Mesendoderm (in vitro differentiated cells): ENCODE data around the gene TWF2.

Experiments
- DNase-seq: peaks from one replicate; pipeline ENCODE4 v3.0.0; 2013
- H2AK5ac ChIP-seq: 2 replicates; pipeline ENCODE4 v1.6.1; 2013; ENCODE audit warnings: low read length, inconsistent platforms
- H2BK120ac ChIP-seq: 2 replicates; pipeline ENCODE4 v1.6.1; 2013; ENCODE audit warnings: low read depth, mild to moderate bottlenecking, low read length, moderate library complexity, mixed read lengths
- H2BK15ac ChIP-seq: replicated peaks from 2 replicates; pipeline ENCODE4 v1.6.1; 2013; ENCODE audit warnings: low read depth, mild to moderate bottlenecking, moderate library complexity
- H2BK5ac ChIP-seq: 2 replicates; pipeline ENCODE4 v1.6.1; 2013; ENCODE audit warnings: low read length, inconsistent platforms
- H3K18ac ChIP-seq: 2 replicates; pipeline ENCODE4 v1.6.1; 2013; ENCODE audit warnings: mild to moderate bottlenecking, low read length, mixed read lengths
- H3K23ac ChIP-seq: one replicate; pipeline ENCODE4 v1.6.1; 2013; ENCODE audit warnings: low read length
- H3K27ac ChIP-seq: 2 replicates; pipeline ENCODE4 v1.5.1; 2013; ENCODE audit warnings: low read depth, mild to moderate bottlenecking, inconsistent platforms, low read length, moderate library complexity
- H3K27me3 ChIP-seq: 2 replicates; pipeline ENCODE4 v1.6.1; 2013; ENCODE audit warnings: low read length, control low read depth, mild to moderate bottlenecking, inconsistent platforms; ENCODE audit not compliant: insufficient read depth, poor library complexity
- H3K36me3 ChIP-seq: 2 replicates; pipeline ENCODE4 v1.6.1; 2013; ENCODE audit warnings: low read length, inconsistent platforms; ENCODE audit not compliant: control insufficient read depth, insufficient read depth
- H3K4ac ChIP-seq: one replicate; pipeline ENCODE4 v1.6.1; 2013; ENCODE audit warnings: low read depth, mild to moderate bottlenecking, low read length, moderate library complexity
- H3K4me1 ChIP-seq: 2 replicates; pipeline ENCODE4 v1.6.1; 2013; ENCODE audit warnings: low read depth, low read length, inconsistent platforms; ENCODE audit not compliant: control insufficient read depth
- H3K4me2 ChIP-seq: 2 replicates; pipeline ENCODE4 v1.6.1; 2013; ENCODE audit warnings: low read length
- H3K4me3 ChIP-seq: 2 replicates; pipeline ENCODE4 v1.5.1; 2013; ENCODE audit warnings: mild to moderate bottlenecking, low read length
- H3K56ac ChIP-seq: one replicate; pipeline ENCODE4 v1.6.1; 2013; ENCODE audit warnings: low read length
- H3K79me1 ChIP-seq: 2 replicates; pipeline ENCODE4 v1.6.1; 2013; ENCODE audit warnings: low read length, inconsistent platforms
- H3K79me2 ChIP-seq: 2 replicates; pipeline ENCODE4 v1.6.1; 2013; ENCODE audit warnings: mild to moderate bottlenecking, low read length; ENCODE audit not compliant: control insufficient read depth, insufficient read depth
- H3K9ac ChIP-seq: 2 replicates; pipeline ENCODE4 v1.6.1; 2013; ENCODE audit warnings: low read length, inconsistent platforms
- H4K5ac ChIP-seq: one replicate; pipeline ENCODE4 v1.6.1; 2013; ENCODE audit warnings: low read length
- H4K8ac ChIP-seq: one replicate; pipeline ENCODE4 v1.6.1; 2013; ENCODE audit warnings: low read depth, mild to moderate bottlenecking, control low read depth, low read length, moderate library complexity
- WGBS: extraction: QIAGEN DNeasy Blood & Tissue Kit; methylation state at CpG from one replicate; pipeline ENCODE4 v1.1.7; 2013; ENCODE audit warnings: low lambda C conversion rate, missing lambda C conversion rate; ENCODE audit not compliant: insufficient coverage; ENCODE audit errors: extremely low coverage; 5-methylcytosine and 5-hydroxymethylcytosine counted together

TWF2 gene

DNA sequence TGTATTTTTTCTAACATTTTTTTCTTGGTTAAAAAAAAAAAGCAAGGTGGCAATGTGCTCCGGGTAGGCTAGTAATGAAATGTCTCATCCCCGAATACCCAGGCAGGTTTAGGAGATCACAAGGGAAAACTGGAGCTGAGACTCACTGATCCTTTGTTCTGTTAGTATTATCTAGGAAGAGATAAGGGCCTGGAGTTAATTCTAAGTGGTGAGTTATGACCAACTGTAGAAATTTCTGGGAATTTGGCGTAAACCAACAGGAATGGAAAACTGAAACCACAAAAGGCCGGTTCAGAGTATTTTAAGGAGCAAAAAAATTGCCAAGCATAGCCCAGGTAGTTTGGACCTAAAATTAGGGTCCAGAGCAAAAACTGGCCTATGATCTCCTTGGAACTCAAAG lies 19.0 kb upstream of the TWF2 start:
- no peak overlapping the region for H3K9ac ChIP-seq
- peaks cover 23% of the 10 kb centered on the region for H3K36me3 ChIP-seq
- DNase-seq, result no peak
- H3K56ac ChIP-seq, result no peak overlapping the region
- H2BK5ac ChIP-seq, result no peak overlapping the region
- H3K4me1 ChIP-seq, result no peaks in the 10 kb centered on the region
- no peak overlapping the region for H3K4me2 ChIP-seq
- H3K23ac ChIP-seq, result no peak overlapping the region
- no peak overlapping the region for H3K27ac ChIP-seq
- H3K4ac ChIP-seq, result no peak overlapping the region
- no peak overlapping the region for H2BK120ac ChIP-seq
- WGBS, result no CpG with 5 or more reads among the region's 4 CpGs
- no peak overlapping the region for H4K8ac ChIP-seq
- H4K5ac ChIP-seq, result no peak overlapping the region
- no peak overlapping the region for H3K4me3 ChIP-seq
- no peak overlapping the region for H3K18ac ChIP-seq
- peaks cover 2% of the 10 kb centered on the region for H3K79me1 ChIP-seq
- H3K27me3 ChIP-seq, result no peaks in the 10 kb centered on the region
- no peak overlapping the region for H2AK5ac ChIP-seq
- H3K79me2 ChIP-seq, result no peaks in the 10 kb centered on the region
- no peak overlapping the region for H2BK15ac ChIP-seq

DNA sequence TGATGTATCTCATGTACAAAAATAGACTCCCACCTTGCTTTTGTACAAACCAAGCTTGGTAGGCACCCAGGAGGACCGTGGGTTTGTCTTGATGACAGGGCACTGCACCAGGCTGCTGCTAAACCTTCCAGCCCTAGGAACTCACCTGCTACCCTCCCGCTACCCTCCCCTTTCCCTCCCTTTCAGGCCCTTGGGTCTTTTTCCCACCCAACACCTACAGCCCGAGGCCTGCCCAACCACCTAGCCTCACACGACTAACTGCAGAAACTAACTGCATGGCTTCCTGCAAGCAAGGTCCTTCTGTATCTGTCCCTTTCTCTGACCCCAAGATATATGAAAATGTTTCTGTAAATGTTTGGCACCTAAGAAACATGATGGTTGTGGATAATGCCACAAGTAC lies 17.7 kb upstream of the TWF2 start:
- H2BK120ac ChIP-seq, result no peak overlapping the region
- H3K79me2 ChIP-seq, result no peaks in the 10 kb centered on the region
- H3K4ac ChIP-seq, result no peak overlapping the region
- H3K36me3 ChIP-seq, result peaks cover 23% of the 10 kb centered on the region
- no peak overlapping the region for H3K27ac ChIP-seq
- H3K18ac ChIP-seq, result no peak overlapping the region
- H2BK15ac ChIP-seq, result no peak overlapping the region
- H4K5ac ChIP-seq, result no peak overlapping the region
- no peak overlapping the region for H2BK5ac ChIP-seq
- no peak for DNase-seq
- no peaks in the 10 kb centered on the region for H3K4me1 ChIP-seq
- no peak overlapping the region for H4K8ac ChIP-seq
- H3K56ac ChIP-seq, result no peak overlapping the region
- no peak overlapping the region for H3K9ac ChIP-seq
- no peaks in the 10 kb centered on the region for H3K27me3 ChIP-seq
- WGBS, result no CpG with 5 or more reads among the region's 4 CpGs
- no peak overlapping the region for H3K23ac ChIP-seq
- no peak overlapping the region for H3K4me3 ChIP-seq
- H3K4me2 ChIP-seq, result no peak overlapping the region
- no peaks in the 10 kb centered on the region for H3K79me1 ChIP-seq
- H2AK5ac ChIP-seq, result no peak overlapping the region

DNA sequence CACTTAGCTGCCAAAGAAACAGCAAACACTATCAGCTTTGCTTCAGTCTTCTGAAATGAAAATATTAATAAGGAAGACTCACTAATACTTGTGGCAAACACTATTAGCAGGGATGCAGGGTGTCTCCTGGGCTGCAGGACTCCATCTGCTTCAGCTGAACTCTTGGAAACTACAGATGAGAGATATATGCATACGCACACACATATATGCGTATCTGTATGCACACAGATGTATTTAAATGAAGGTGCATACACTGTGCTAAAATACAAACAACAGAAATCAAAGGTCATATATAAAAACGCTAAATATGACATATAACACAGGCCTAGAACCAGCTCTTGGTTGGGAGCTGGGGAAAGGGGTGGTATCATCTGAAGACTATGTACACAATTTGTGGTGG lies 17.2 kb upstream of the TWF2 start:
- no peak overlapping the region for H3K56ac ChIP-seq
- no CpG with 5 or more reads among the region's 3 CpGs for WGBS
- no peak overlapping the region for H3K23ac ChIP-seq
- H3K27ac ChIP-seq, result no peak overlapping the region
- H4K5ac ChIP-seq, result no peak overlapping the region
- H3K18ac ChIP-seq, result no peak overlapping the region
- H2BK15ac ChIP-seq, result no peak overlapping the region
- DNase-seq, result no peak
- no peak overlapping the region for H3K4me3 ChIP-seq
- H3K9ac ChIP-seq, result no peak overlapping the region
- no peaks in the 10 kb centered on the region for H3K79me1 ChIP-seq
- H2AK5ac ChIP-seq, result no peak overlapping the region
- H3K4ac ChIP-seq, result no peak overlapping the region
- no peaks in the 10 kb centered on the region for H3K79me2 ChIP-seq
- no peak overlapping the region for H3K4me2 ChIP-seq
- H4K8ac ChIP-seq, result no peak overlapping the region
- H2BK120ac ChIP-seq, result no peak overlapping the region
- H3K36me3 ChIP-seq, result peaks cover 23% of the 10 kb centered on the region
- no peak overlapping the region for H2BK5ac ChIP-seq
- H3K27me3 ChIP-seq, result no peaks in the 10 kb centered on the region
- no peaks in the 10 kb centered on the region for H3K4me1 ChIP-seq

DNA sequence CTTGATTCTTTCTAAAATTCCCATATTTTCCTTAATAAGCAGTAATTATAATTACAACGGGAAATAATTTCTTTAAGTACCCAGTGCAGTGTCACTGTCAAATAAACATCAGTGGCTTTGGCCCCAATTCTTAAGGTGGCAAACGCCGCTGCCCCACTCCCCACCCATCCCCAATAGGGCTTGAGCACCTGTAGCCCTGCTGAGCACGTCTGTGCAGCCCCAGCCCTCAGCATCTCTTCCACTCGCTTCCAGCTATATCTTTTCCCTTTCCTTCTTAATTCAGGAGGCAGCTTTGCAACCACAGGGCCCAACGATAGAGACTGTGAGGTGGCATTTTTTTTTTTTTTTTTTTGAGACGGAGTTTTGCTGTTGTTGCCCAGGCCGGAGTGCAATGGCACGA lies 15.7 kb upstream of the TWF2 start:
- Histone ChIP-seq H3K27me3 (no peaks in the 10 kb centered on the region), H3K4me2 (no peak overlapping the region), H3K79me1 (no peaks in the 10 kb centered on the region), H2BK5ac (no peak overlapping the region), H2AK5ac (no peak overlapping the region), H4K8ac (no peak overlapping the region), H3K27ac (no peak overlapping the region), H3K9ac (no peak overlapping the region), H3K4me3 (no peak overlapping the region), H3K23ac (no peak overlapping the region), H3K4me1 (no peaks in the 10 kb centered on the region), H4K5ac (no peak overlapping the region), H3K79me2 (no peaks in the 10 kb centered on the region), H2BK120ac (no peak overlapping the region), H3K36me3 (peaks cover 22% of the 10 kb centered on the region), H3K4ac (no peak overlapping the region), H2BK15ac (no peak overlapping the region), H3K56ac (no peak overlapping the region), H3K18ac (no peak overlapping the region)
- WGBS, result no CpG with 5 or more reads among the region's 9 CpGs
- no peak for DNase-seq

DNA sequence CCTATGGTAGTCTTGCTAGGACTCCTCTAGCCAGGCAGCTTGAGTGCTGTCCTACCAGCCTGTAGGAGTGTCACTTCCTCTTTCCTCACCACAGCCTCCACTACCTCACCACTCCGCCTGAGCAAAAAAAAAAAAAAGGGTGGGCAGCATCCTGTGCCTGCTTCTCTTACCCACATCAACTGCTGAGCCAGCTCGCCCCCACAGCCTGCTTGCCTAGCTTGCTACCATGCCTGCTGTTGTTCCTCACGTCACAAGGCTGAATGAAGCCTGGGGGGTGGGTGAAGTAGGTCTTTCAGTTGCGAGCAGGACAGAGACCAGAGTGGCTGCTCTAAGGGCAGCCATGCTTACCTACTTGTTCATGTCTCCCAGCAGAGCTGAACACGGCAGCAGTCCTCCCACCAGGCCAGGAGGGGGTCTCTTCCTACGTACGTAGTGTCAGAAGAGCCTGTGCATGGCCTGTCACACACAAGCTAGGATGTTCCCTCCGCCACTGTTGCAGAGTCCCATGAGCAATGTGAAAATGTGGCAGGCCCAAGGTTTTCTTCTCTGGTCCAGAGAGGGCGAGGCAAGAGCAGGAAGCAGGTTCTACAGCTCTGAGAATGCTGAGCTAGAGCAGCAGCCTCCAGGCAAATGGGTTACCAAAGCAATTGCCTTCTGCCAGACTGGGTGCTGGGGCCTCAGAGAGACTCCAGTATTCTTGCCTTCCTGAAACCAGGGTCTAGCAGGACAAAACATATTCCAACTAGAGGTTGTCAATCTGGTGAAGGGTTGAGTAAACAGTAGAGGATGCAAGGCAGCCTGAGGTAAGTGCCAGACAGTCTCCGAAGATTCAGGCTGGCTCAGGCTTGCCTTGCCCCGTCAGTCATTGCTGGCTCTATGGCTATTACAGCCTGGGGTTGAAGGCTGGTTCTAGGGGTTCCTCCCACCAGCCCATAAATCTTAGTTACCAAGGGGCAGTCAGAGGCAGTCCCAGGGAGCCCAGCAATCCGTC lies 14.7 kb upstream of the TWF2 start:
- WGBS, result no CpG with 5 or more reads among the region's 12 CpGs
- Histone ChIP-seq H3K4me1 (no peaks in the 10 kb centered on the region), H3K4me3 (no peak overlapping the region), H3K4me2 (no peak overlapping the region), H3K56ac (no peak overlapping the region), H3K79me1 (no peaks in the 10 kb centered on the region), H3K79me2 (no peaks in the 10 kb centered on the region), H3K4ac (no peak overlapping the region), H2BK15ac (no peak overlapping the region), H2AK5ac (no peak overlapping the region), H4K8ac (no peak overlapping the region), H2BK5ac (no peak overlapping the region), H3K18ac (no peak overlapping the region), H4K5ac (no peak overlapping the region), H3K23ac (no peak overlapping the region), H3K36me3 (peaks cover 15% of the 10 kb centered on the region), H2BK120ac (no peak overlapping the region), H3K27me3 (no peaks in the 10 kb centered on the region), H3K9ac (no peak overlapping the region), H3K27ac (no peak overlapping the region)
- DNase-seq, result no peak
